HG03439 (cell line): Measurements from ENCODE around the gene SNRK.

Source experiments
- ATAC-seq: cut with Tn5 transposase; IDR thresholded peaks from one replicate; pipeline ENCODE4 v1.9.1; 2021; ENCODE audit warnings: mild to moderate bottlenecking, moderate library complexity; ENCODE audit not compliant: unreplicated experiment

The SNRK gene

GRCh38 chr3:43307649-43308048 is 21.3 kb downstream of the SNRK start:
- no peak for ATAC-seq

GRCh38 chr3:43309372-43310305 is 23.3 kb downstream of the SNRK start:
- ATAC-seq, result no peak

GRCh38 chr3:43316783-43317460 is 30.6 kb downstream of the SNRK start:
- ATAC-seq, result no peak

GRCh38 chr3:43317461-43318316 is 31.3 kb downstream of the SNRK start:
- no peak for ATAC-seq

GRCh38 chr3:43319376-43319775 is 33.0 kb downstream of the SNRK start:
- no peak for ATAC-seq

GRCh38 chr3:43319794-43320193 is 33.5 kb downstream of the SNRK start:
- no peak for ATAC-seq

GRCh38 chr3:43320288-43320687 is 33.9 kb downstream of the SNRK start:
- no peak for ATAC-seq

- ATAC-seq, result no peak
Measured at GRCh38 chr3:43323541-43323940, 37.2 kb downstream of the SNRK start.

- ATAC-seq, result no peak
Measured at GRCh38 chr3:43326891-43327581, 40.7 kb downstream of the SNRK start.

- no peak for ATAC-seq
Measured at GRCh38 chr3:43327582-43327979, 41.2 kb downstream of the SNRK start.

GRCh38 chr3:43328653-43329052 is 42.3 kb downstream of the SNRK start:
- ATAC-seq, result no peak

- no peak for ATAC-seq
Measured at GRCh38 chr3:43330981-43331380, 44.6 kb downstream of the SNRK start.

GRCh38 chr3:43331381-43331780 is 45.0 kb downstream of the SNRK start:
- no peak for ATAC-seq

- no peak for ATAC-seq
Measured at GRCh38 chr3:43334976-43335375, 48.6 kb downstream of the SNRK start.

GRCh38 chr3:43335799-43336198 is 49.5 kb downstream of the SNRK start:
- ATAC-seq, result no peak

- no peak for ATAC-seq
Measured at GRCh38 chr3:43338295-43338694, 52.0 kb downstream of the SNRK start.

- ATAC-seq, result no peak
Measured at GRCh38 chr3:43340403-43340802, 54.1 kb downstream of the SNRK start.

- ATAC-seq, result no peak
Measured at GRCh38 chr3:43341788-43342187, 55.4 kb downstream of the SNRK start.

GRCh38 chr3:43343185-43343584 is 56.8 kb downstream of the SNRK start:
- no peak for ATAC-seq

- ATAC-seq, result no peak
Measured at GRCh38 chr3:43343815-43344214, 57.5 kb downstream of the SNRK start.

- ATAC-seq, result no peak
Measured at GRCh38 chr3:43344520-43344919, 58.2 kb downstream of the SNRK start.
